ENCODE measurements around the gene TCF12.

The TCF12 gene

DNA sequence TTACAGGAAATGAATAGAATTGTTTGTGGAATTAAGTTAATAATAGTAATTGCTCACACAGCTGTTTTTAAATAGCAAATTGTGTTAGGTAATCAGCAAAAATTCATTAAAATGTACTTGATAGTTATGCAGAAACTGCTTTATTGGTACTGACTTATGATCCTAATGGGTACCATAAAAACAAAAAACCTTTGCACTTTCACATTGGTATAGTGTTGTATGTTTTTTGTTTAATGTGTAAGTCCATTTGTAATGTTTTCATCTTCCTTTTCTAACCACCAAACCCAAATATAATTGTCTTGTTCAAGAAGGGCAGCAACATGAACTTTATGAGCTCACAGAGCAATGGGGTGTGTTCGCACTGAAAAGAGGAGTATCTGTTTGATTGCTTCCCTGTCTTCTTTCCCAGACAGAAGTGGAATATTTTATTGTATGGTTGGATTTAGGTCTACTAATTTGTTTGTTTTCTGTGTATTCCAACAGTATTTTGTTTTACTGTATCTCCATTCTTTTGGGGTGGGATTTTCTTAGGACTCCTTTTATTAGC is 135.8 kb downstream of the TCF12 start:
- no peak for DNase-seq (ENCODE audit: low read depth)
- H3K4me3 ChIP-seq (ENCODE audit: control insufficient read depth, low read depth, low read length): no peak overlapping the region
- TF ChIP-seq, protein P1, sequence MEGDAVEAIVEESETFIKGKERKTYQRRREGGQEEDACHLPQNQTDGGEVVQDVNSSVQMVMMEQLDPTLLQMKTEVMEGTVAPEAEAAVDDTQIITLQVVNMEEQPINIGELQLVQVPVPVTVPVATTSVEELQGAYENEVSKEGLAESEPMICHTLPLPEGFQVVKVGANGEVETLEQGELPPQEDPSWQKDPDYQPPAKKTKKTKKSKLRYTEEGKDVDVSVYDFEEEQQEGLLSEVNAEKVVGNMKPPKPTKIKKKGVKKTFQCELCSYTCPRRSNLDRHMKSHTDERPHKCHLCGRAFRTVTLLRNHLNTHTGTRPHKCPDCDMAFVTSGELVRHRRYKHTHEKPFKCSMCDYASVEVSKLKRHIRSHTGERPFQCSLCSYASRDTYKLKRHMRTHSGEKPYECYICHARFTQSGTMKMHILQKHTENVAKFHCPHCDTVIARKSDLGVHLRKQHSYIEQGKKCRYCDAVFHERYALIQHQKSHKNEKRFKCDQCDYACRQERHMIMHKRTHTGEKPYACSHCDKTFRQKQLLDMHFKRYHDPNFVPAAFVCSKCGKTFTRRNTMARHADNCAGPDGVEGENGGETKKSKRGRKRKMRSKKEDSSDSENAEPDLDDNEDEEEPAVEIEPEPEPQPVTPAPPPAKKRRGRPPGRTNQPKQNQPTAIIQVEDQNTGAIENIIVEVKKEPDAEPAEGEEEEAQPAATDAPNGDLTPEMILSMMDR (conservative IDR thresholded peaks at IDR 0.05; ENCODE audit: control insufficient read depth, insufficient read depth, low read depth, low read length): no peak

GRCh38 chr15:57056357-57056756 is 137.9 kb downstream of the TCF12 start:
- TF ChIP-seq, protein P1 (conservative IDR thresholded peaks at IDR 0.05; ENCODE audit: control insufficient read depth, insufficient read depth, low read depth, low read length): no peak
- H3K4me3 ChIP-seq (ENCODE audit: control insufficient read depth, low read depth, low read length): no peak overlapping the region
- no peak for DNase-seq (ENCODE audit: low read depth)

DNA sequence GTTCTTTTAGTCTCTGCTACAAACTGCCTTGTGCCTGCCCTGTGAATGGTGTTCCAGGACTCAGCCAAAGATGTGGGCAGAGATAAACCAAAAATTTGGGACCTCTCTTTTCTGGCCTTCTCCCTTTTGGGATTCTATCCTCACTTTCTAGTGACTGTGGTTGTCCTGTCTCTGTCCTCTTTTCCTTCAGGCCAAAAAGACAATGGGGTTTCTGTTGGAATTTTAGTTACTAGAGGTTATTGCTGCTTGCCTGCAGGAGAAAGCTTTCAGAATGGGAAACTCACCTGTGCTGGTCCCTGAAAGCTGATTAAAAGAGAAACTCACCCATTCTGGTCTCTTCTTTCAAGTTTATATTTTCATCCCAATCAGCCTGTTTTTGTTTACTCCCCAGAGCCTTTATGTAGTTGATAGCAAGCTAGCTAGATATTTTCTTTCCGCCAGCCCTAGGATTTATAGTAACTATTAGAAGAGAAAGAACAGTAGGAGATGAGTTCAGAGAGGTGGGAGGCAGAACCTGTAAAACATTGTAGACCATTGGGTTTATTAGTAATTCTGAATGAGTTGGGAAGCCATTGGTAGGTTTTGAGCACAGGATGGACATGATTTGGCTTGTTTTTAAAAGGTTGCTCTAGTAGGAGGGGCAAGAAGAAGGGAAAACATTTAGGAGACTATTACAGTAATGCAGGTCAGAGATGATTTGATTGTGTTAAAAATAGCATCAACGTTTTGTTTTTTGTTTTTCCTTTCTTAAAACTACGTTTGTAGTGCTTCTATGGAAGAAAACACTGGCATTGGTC is 138.9 kb downstream of the TCF12 start:
- no peak for DNase-seq (ENCODE audit: low read depth)
- H3K4me3 ChIP-seq (ENCODE audit: control insufficient read depth, low read depth, low read length): no peak overlapping the region
- TF ChIP-seq, protein P1 (conservative IDR thresholded peaks at IDR 0.05; ENCODE audit: control insufficient read depth, insufficient read depth, low read depth, low read length): no peak

DNA sequence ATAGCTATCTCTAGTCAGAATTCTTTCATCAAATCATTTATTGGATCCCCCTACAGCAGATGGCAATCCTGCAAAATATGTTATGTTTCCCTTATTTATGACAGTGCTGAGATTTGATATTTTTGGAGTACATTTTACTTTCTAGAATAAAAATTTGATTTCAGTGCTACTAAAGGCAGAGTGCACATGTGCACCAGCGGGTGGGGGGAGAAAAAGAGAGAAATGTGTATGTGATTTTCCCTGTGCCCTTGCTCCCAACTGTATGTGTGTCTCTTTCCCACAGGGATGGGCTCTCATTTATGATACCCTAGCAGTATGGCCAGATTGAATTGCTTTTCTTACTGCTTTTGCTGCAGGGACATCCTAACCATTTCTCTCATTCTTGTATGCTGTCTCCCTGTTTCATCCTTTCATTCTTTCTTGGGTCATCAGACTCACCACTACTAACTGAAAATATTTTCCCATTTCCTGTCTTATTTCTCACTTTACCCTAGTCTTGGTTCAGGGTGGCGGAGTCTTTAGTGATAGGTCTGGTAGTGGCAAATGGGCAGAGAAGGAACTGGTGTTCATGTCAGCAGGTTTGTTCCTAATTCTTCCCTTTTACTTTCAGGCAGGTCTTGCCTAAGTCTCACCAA is 140.7 kb downstream of the TCF12 start:
- TF ChIP-seq, protein P1 (conservative IDR thresholded peaks at IDR 0.05; ENCODE audit: control insufficient read depth, insufficient read depth, low read depth, low read length): no peak
- DNase-seq (ENCODE audit: low read depth): no peak
- H3K4me3 ChIP-seq (ENCODE audit: control insufficient read depth, low read depth, low read length): no peak overlapping the region

- H3K4me3 ChIP-seq (ENCODE audit: control insufficient read depth, low read depth, low read length): no peak overlapping the region
- TF ChIP-seq, protein P1 (conservative IDR thresholded peaks at IDR 0.05; ENCODE audit: control insufficient read depth, insufficient read depth, low read depth, low read length): no peak
- peak; percentile 77 for DNase-seq (ENCODE audit: low read depth)
Observed at GRCh38 chr15:57060799-57061198, 142.4 kb downstream of the TCF12 start.

DNA sequence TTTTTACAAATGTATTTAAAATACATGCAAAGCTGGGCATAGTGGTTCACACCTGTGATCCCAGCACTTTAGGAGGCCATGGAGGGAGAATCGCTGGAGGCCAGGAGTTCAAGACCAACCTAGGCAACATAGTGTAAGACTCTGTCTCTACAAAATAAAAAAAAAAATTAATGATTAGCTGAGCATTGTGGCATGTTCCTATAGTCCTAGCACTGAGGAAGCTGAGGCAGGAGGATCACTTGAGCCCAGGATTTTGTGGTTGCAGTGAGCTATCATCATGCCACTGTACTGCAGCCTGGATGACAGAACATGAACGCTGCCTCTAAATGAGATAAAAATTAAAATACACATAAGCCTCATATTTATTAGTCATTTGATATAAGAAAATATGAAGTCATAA is 142.8 kb downstream of the TCF12 start:
- H3K4me3 ChIP-seq (ENCODE audit: control insufficient read depth, low read depth, low read length): no peak overlapping the region
- DNase-seq (ENCODE audit: low read depth): no peak
- TF ChIP-seq, protein P1 (conservative IDR thresholded peaks at IDR 0.05; ENCODE audit: control insufficient read depth, insufficient read depth, low read depth, low read length): no peak

All from fibroblast of mammary gland (primary cell).